Loucy (cell line): ENCODE results near the gene ZNF140.
A peak's percentile ranks its signal among the peaks of the same experiment; 100 is the strongest.

ENCODE experiments used
- H2AFZ ChIP-seq: fragments of 200-600 bp; sonication (generic); 2 replicates; pipeline ENCODE4 v1.6.0; 2016; ENCODE audit warnings: antibody characterized with exemption, mild to moderate bottlenecking, low read length, moderate library complexity
- H3F3A ChIP-seq: fragments of 200-600 bp; 2 replicates; pipeline ENCODE4 v1.6.0; 2016; ENCODE audit warnings: antibody characterized with exemption, low read depth, mild to moderate bottlenecking
- H3K27me3 ChIP-seq: fragments of 200-600 bp; sonication (generic); 2 replicates; pipeline ENCODE4 v1.6.1; 2014; ENCODE audit warnings: low read length, mild to moderate bottlenecking; ENCODE audit not compliant: insufficient read depth, poor library complexity, severe bottlenecking
- H3K36me3 ChIP-seq: fragments of 200-600 bp; sonication (generic); 2 replicates; pipeline ENCODE4 v1.6.1; 2016; ENCODE audit warnings: low read length; ENCODE audit not compliant: insufficient read depth
- H3K4me1 ChIP-seq: fragments of 200-600 bp; sonication (generic); 2 replicates; pipeline ENCODE4 v1.5.1; 2014; ENCODE audit warnings: low read length, mild to moderate bottlenecking; ENCODE audit not compliant: insufficient read depth, poor library complexity, severe bottlenecking
- H3K4me2 ChIP-seq: fragments of 200-600 bp; sonication (generic); 2 replicates; pipeline ENCODE4 v1.6.0; 2014; ENCODE audit warnings: antibody characterized with exemption, low read length, low read depth, mild to moderate bottlenecking; ENCODE audit not compliant: poor library complexity, severe bottlenecking
- H3K4me3 ChIP-seq: fragments of 200-600 bp; sonication (generic); 2 replicates; pipeline ENCODE4 v1.5.1; 2014; ENCODE audit warnings: low read length, mild to moderate bottlenecking, mixed read lengths; ENCODE audit not compliant: poor library complexity, severe bottlenecking
- H3K79me2 ChIP-seq: fragments of 200-600 bp; sonication (generic); 2 replicates; pipeline ENCODE4 v1.6.1; 2014; ENCODE audit warnings: low read length; ENCODE audit not compliant: insufficient read depth
- H3K9ac ChIP-seq: fragments of 200-600 bp; sonication (generic); 2 replicates; pipeline ENCODE4 v1.6.0; 2014; ENCODE audit warnings: mild to moderate bottlenecking, low read depth, low read length, moderate library complexity; ENCODE audit not compliant: poor library complexity, severe bottlenecking
- H3K9me2 ChIP-seq: fragments of 200-600 bp; sonication (generic); replicated peaks from 2 replicates; pipeline ENCODE4 v1.6.1; 2016; ENCODE audit warnings: low read depth, low read length, mixed read lengths
- H3K9me3 ChIP-seq: fragments of 200-600 bp; sonication (generic); 2 replicates; pipeline ENCODE4 v1.6.1; 2014; ENCODE audit warnings: mild to moderate bottlenecking, antibody characterized with exemption, low read length, low read depth; ENCODE audit not compliant: insufficient read depth
- H4K20me1 ChIP-seq: fragments of 200-600 bp; sonication (generic); 2 replicates; pipeline ENCODE4 v1.6.0; 2014; ENCODE audit warnings: antibody characterized with exemption, low read length, mild to moderate bottlenecking; ENCODE audit not compliant: insufficient read depth, poor library complexity, severe bottlenecking
- EZH2phosphoT487 ChIP-seq: fragments of 200-600 bp; IDR thresholded peaks from 2 replicates; pipeline ENCODE4 v1.6.1; 2018; ENCODE audit warnings: antibody characterized with exemption, mild to moderate bottlenecking, moderate library complexity, borderline replicate concordance
- TF ChIP-seq, protein P1 (sequence below): fragments of 200-600 bp; sonication (generic); conservative IDR thresholded peaks from 2 replicates; pipeline ENCODE4 v1.5.1; 2014; ENCODE audit warnings: mild to moderate bottlenecking, antibody characterized with exemption, low read length

The ZNF140 gene

GRCh38 chr12:133080368-133081158, at the start of gene ZNF140:
TSS of gene ZNF140 (plus strand) at chr12:133080923. CDS start at chr12:133081321, 398 bp downstream.
- peaks cover 12% of the 10 kb centered on the region for H3K79me2 ChIP-seq
- H3K27me3 ChIP-seq: no peaks in the 10 kb centered on the region
- H3F3A ChIP-seq: no peaks in the 10 kb centered on the region
- H3K36me3 ChIP-seq: peaks cover 10% of the 10 kb centered on the region; the same call in 1 of the 2 replicates
- H2AFZ ChIP-seq: peak within 1 kb of the TSS; percentile 93
- no peaks in the 10 kb centered on the region for H3K9me2 ChIP-seq
- peak within 1 kb of the TSS; percentile 75 for H3K4me3 ChIP-seq
- TF ChIP-seq, protein P1, sequence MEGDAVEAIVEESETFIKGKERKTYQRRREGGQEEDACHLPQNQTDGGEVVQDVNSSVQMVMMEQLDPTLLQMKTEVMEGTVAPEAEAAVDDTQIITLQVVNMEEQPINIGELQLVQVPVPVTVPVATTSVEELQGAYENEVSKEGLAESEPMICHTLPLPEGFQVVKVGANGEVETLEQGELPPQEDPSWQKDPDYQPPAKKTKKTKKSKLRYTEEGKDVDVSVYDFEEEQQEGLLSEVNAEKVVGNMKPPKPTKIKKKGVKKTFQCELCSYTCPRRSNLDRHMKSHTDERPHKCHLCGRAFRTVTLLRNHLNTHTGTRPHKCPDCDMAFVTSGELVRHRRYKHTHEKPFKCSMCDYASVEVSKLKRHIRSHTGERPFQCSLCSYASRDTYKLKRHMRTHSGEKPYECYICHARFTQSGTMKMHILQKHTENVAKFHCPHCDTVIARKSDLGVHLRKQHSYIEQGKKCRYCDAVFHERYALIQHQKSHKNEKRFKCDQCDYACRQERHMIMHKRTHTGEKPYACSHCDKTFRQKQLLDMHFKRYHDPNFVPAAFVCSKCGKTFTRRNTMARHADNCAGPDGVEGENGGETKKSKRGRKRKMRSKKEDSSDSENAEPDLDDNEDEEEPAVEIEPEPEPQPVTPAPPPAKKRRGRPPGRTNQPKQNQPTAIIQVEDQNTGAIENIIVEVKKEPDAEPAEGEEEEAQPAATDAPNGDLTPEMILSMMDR: peak; percentile 44
- TF ChIP-seq EZH2phosphoT487: no peak
- peak within 1 kb of the TSS; percentile 74 for H3K9ac ChIP-seq
- peaks cover 16% of the 10 kb centered on the region for H3K4me1 ChIP-seq
- H4K20me1 ChIP-seq: no peaks in the 10 kb centered on the region
- H3K9me3 ChIP-seq: peaks cover 23% of the 10 kb centered on the region
- H3K4me2 ChIP-seq: peak within 1 kb of the TSS; percentile 98

DNA sequence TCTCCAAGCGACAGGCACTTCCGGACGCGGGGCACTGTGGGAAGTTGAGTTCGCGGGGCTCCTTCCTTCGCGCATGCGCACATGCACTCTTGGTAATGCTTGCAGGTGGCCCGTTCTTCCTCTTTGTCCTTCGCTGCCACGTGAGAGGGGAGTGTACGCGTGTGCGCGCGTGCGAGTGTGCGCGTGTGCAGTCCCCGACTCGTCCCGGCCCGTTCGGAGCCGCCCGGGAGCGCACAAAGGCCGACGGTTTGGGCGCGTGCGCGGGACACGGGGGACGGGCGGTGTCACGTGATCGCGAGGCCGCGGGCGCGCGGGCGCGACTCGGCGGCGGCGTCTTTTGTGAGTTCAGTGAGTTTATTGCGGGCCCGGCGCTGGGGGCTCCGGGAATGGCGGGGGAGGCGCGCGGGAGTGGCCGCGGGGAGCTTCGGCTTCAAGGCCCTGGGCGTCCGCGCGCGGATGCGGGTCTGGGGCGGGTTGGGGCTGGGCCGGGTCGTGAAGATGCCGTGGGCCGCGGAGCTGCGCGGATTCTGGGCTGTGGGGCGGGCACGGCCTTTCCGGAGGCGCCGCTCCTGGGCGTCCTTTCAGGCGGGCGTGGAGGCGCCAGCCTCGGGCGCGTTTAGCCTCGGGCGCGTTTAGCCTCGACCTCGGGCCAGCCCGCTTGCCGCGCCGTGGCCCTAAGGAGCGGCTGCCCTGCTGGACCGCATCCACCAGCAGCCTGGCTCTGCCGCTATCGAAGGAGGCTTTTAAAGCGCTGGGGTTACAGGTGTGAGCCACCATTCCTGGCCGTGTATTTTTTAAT, 43.3 kb upstream of the ZNF140 start, which contains the start of gene ZNF84:
TSS of gene ZNF84 (plus strand) at position 303 of the 799 bp plus-strand sequence. CDS start 3,959 bp downstream, outside the sequence.
- Histone ChIP-seq H3K9me3 (peaks cover 10% of the 10 kb centered on the region; the same call in 1 of the 2 replicates), H3F3A (no peaks in the 10 kb centered on the region), H3K9me2 (no peaks in the 10 kb centered on the region), H3K36me3 (peaks cover 16% of the 10 kb centered on the region), H3K79me2 (peaks cover 46% of the 10 kb centered on the region), H4K20me1 (peaks cover 7% of the 10 kb centered on the region), H3K4me2 (peak within 1 kb of the TSS; percentile 86), H3K4me1 (peaks cover 14% of the 10 kb centered on the region), H2AFZ (peak within 1 kb of the TSS; percentile 90), H3K27me3 (no peaks in the 10 kb centered on the region), H3K9ac (peak within 1 kb of the TSS; percentile 88), H3K4me3 (peak within 1 kb of the TSS; percentile 91)
- no peak for TF ChIP-seq EZH2phosphoT487
- TF ChIP-seq, protein P1: no peak

- Histone ChIP-seq H3K79me2 (peaks cover 53% of the 10 kb centered on the region), H3K27me3 (no peaks in the 10 kb centered on the region), H2AFZ (peak overlapping the region; percentile 90), H3K4me3 (peak overlapping the region; percentile 91), H3K4me2 (peak overlapping the region; percentile 86), H3K9me3 (peaks cover 13% of the 10 kb centered on the region; the same call in 1 of the 2 replicates), H3K9ac (peak overlapping the region; percentile 88), H3K4me1 (peaks cover 14% of the 10 kb centered on the region), H3F3A (0 out of 2 replicates have a peak, but pooled peaks cover 4% of the 10 kb centered on the region), H4K20me1 (peaks cover 7% of the 10 kb centered on the region), H3K36me3 (peaks cover 23% of the 10 kb centered on the region), H3K9me2 (no peaks in the 10 kb centered on the region)
- no peak for TF ChIP-seq EZH2phosphoT487
- TF ChIP-seq, protein P1: no peak
Measured at GRCh38 chr12:133038118-133038709, 42.5 kb upstream of the ZNF140 start.
